Activated T-helper 2 cell treated with anti-CD3 and anti-CD28 coated beads, Interferon-gamma antibody, Interleukin-2, Interleukin-4, amounts not matched to agents 10 μg/mL and 5 μg/mL and 100 μg/mL, durations not matched to agents 14 hours and 24 hours and 36 hours (primary cell): ENCODE data around the gene ZNF213. TPM values are rescaled to one million over a fixed set of nuclear protein-coding genes. Genes with fewer than 3 reads are reported as not detected.
A peak's percentile ranks its signal among the peaks of the same experiment; 100 is the strongest.
"Not testable (repeated sequence)": the region's sequence is repeated elsewhere in the genome, so short reads cannot be mapped to it uniquely, and the experiment has no call there.

Experiments
- DNase-seq: peaks from one replicate; pipeline ENCODE4 v3.0.0; 2021; ENCODE audit warnings: low spot score
- H3K27ac Mint-ChIP-seq: one replicate; pipeline ENCODE4 v1.8.0; 2021; ENCODE audit warnings: mixed read lengths
- H3K27me3 Mint-ChIP-seq: one replicate; pipeline ENCODE4 v1.8.0; 2021; ENCODE audit warnings: low read depth, mixed read lengths
- H3K36me3 Mint-ChIP-seq: one replicate; pipeline ENCODE4 v1.8.0; 2021; ENCODE audit warnings: low read depth, mixed read lengths
- H3K4me1 Mint-ChIP-seq: one replicate; pipeline ENCODE4 v1.8.0; 2021; ENCODE audit warnings: low read depth, mixed read lengths
- H3K4me3 Mint-ChIP-seq: one replicate; pipeline ENCODE4 v1.8.0; 2021; ENCODE audit warnings: low read depth, mild to moderate bottlenecking, moderate library complexity, mixed read lengths
- H3K9me3 Mint-ChIP-seq: one replicate; pipeline ENCODE4 v1.8.0; 2021; ENCODE audit warnings: mixed read lengths
- intact Hi-C: fragments of 100-400 bp; cut with micrococcal nuclease; formaldehyde crosslinking; loops from one replicate; pipeline ENCODE4 v1.15.1; 2023
- total RNA-seq: library from RNA; stranded (reverse); gene quantifications from 2 replicates; pipeline ENCODE4 v1.2.3, GENCODE V29; 2022

ZNF213 gene
- total RNA-seq, 1 donor from 2014 or later: 9.1 TPM

- Mint-ChIP-seq H3K9me3 (no peaks in the 10 kb centered on the region), H3K36me3 (peaks cover 15% of the 10 kb centered on the region), H3K4me3 (peak overlapping the region; percentile 96), H3K27me3 (no peaks in the 10 kb centered on the region), H3K4me1 (peaks cover 34% of the 10 kb centered on the region), H3K27ac (peak overlapping the region; percentile 92)
- intact Hi-C loops: loop anchor here (1.0 to 10.0 kb wide), 4 partner anchors 10 to 99 kb away; partner anchors contain the start of genes HCFC1R1, THOC6 and TNFRSF12A
- peak; percentile 97 for DNase-seq
Observed at GRCh38 chr16:3123986-3124886, 10.6 kb upstream of the ZNF213 start.

- peaks cover 37% of the 10 kb centered on the region for H3K36me3 Mint-ChIP-seq
- no peaks in the 10 kb centered on the region for H3K9me3 Mint-ChIP-seq
- DNase-seq: no peak
- peak overlapping the region; percentile 68 for H3K4me3 Mint-ChIP-seq
- H3K4me1 Mint-ChIP-seq: peaks cover 44% of the 10 kb centered on the region
- intact Hi-C loops: loop anchor here (10.0 kb wide), 1 partner anchor 103 kb away; the partner anchor contains the start of genes HCFC1R1, THOC6 and TNFRSF12A
- H3K27ac Mint-ChIP-seq: peak overlapping the region; percentile 67
- H3K27me3 Mint-ChIP-seq: no peaks in the 10 kb centered on the region
Observed at GRCh38 chr16:3127745-3128144, 7.1 kb upstream of the ZNF213 start.

- H3K36me3 Mint-ChIP-seq: peaks cover 47% of the 10 kb centered on the region
- intact Hi-C loops: loop anchor here (1.0 to 10.0 kb wide), 5 partner anchors 23 to 105 kb away; partner anchors contain the start of genes HCFC1R1, THOC6 and TNFRSF12A
- no peaks in the 10 kb centered on the region for H3K9me3 Mint-ChIP-seq
- DNase-seq: peak; percentile 81
- peaks cover 46% of the 10 kb centered on the region for H3K4me1 Mint-ChIP-seq
- peak overlapping the region; percentile 87 for H3K4me3 Mint-ChIP-seq
- H3K27ac Mint-ChIP-seq: peak overlapping the region; percentile 80
- no peaks in the 10 kb centered on the region for H3K27me3 Mint-ChIP-seq
Observed at GRCh38 chr16:3129137-3130131, 5.4 kb upstream of the ZNF213 start.

- Mint-ChIP-seq H3K36me3 (peaks cover 42% of the 10 kb centered on the region), H3K27me3 (no peaks in the 10 kb centered on the region), H3K4me1 (peaks cover 41% of the 10 kb centered on the region), H3K27ac (no peak overlapping the region), H3K9me3 (no peaks in the 10 kb centered on the region), H3K4me3 (peak overlapping the region; percentile 26)
- intact Hi-C loops: no loop called here
- DNase-seq: peak; percentile 30
Observed at GRCh38 chr16:3131755-3132377, 3.0 kb upstream of the ZNF213 start.

- Mint-ChIP-seq H3K36me3 (peaks cover 37% of the 10 kb centered on the region), H3K4me3 (peak overlapping the region; percentile 98), H3K27me3 (no peaks in the 10 kb centered on the region), H3K4me1 (peaks cover 27% of the 10 kb centered on the region), H3K9me3 (no peaks in the 10 kb centered on the region), H3K27ac (peak overlapping the region; percentile 96)
- no peak for DNase-seq
- intact Hi-C loops: loop anchor here (1.0 to 2.0 kb wide), 3 partner anchors 10 to 33 kb away; no protein-coding TSS in a partner anchor
Observed at GRCh38 chr16:3133844-3134243, 985 bp upstream of the ZNF213 start.

- Mint-ChIP-seq H3K27ac (peak overlapping the region; percentile 82), H3K36me3 (peaks cover 32% of the 10 kb centered on the region), H3K9me3 (no peaks in the 10 kb centered on the region), H3K4me3 (peak overlapping the region; percentile 98), H3K4me1 (peaks cover 18% of the 10 kb centered on the region), H3K27me3 (no peaks in the 10 kb centered on the region)
- intact Hi-C loops: loop anchor here (2.0 kb wide), 1 partner anchor 32 kb away; no protein-coding TSS in a partner anchor
- DNase-seq: no peak
Observed at GRCh38 chr16:3135126-3135715, 392 bp downstream of the ZNF213 start.

- intact Hi-C loops: no loop called here
- H3K9me3 Mint-ChIP-seq: no peaks in the 10 kb centered on the region
- H3K4me1 Mint-ChIP-seq: peaks cover 14% of the 10 kb centered on the region
- H3K27ac Mint-ChIP-seq: no peak overlapping the region
- no peak for DNase-seq
- H3K4me3 Mint-ChIP-seq: no peak overlapping the region
- H3K36me3 Mint-ChIP-seq: peaks cover 25% of the 10 kb centered on the region
- H3K27me3 Mint-ChIP-seq: no peaks in the 10 kb centered on the region
Observed at GRCh38 chr16:3137267-3137666, 2.4 kb downstream of the ZNF213 start.

GRCh38 chr16:3138342-3138741 lies 3.5 kb downstream of the ZNF213 start:
- Mint-ChIP-seq H3K4me3 (no peak overlapping the region), H3K36me3 (peaks cover 22% of the 10 kb centered on the region), H3K27me3 (no peaks in the 10 kb centered on the region), H3K27ac (no peak overlapping the region), H3K9me3 (no peaks in the 10 kb centered on the region), H3K4me1 (peaks cover 11% of the 10 kb centered on the region)
- intact Hi-C loops: no loop called here
- no peak for DNase-seq

- no peak for DNase-seq
- H3K36me3 Mint-ChIP-seq: peaks cover 19% of the 10 kb centered on the region
- H3K27me3 Mint-ChIP-seq: no peaks in the 10 kb centered on the region
- no peak overlapping the region for H3K27ac Mint-ChIP-seq
- no peaks in the 10 kb centered on the region for H3K9me3 Mint-ChIP-seq
- no peak overlapping the region for H3K4me3 Mint-ChIP-seq
- intact Hi-C loops: no loop called here
- peaks cover 8% of the 10 kb centered on the region for H3K4me1 Mint-ChIP-seq
Observed at GRCh38 chr16:3138823-3139426, 4.1 kb downstream of the ZNF213 start.

- H3K27ac Mint-ChIP-seq, DNase-seq: not testable (repeated sequence)
Observed at GRCh38 chr16:3139561-3139960, 4.7 kb downstream of the ZNF213 start.

GRCh38 chr16:3140603-3141427 lies 6.0 kb downstream of the ZNF213 start:
- H3K9me3 Mint-ChIP-seq: no peaks in the 10 kb centered on the region
- H3K4me3 Mint-ChIP-seq: no peak overlapping the region
- DNase-seq: no peak
- intact Hi-C loops: no loop called here
- peaks cover 14% of the 10 kb centered on the region for H3K36me3 Mint-ChIP-seq
- H3K27me3 Mint-ChIP-seq: peaks cover 2% of the 10 kb centered on the region
- peaks cover 5% of the 10 kb centered on the region for H3K4me1 Mint-ChIP-seq
- no peak overlapping the region for H3K27ac Mint-ChIP-seq

More at GRCh38 chr16:3139561-3139960, 4.7 kb downstream of the ZNF213 start:
- intact Hi-C loops, H3K27me3 Mint-ChIP-seq, H3K9me3 Mint-ChIP-seq, H3K4me3 Mint-ChIP-seq, H3K4me1 Mint-ChIP-seq: not testable (repeated sequence)
- H3K36me3 Mint-ChIP-seq: peaks cover 16% of the 10 kb centered on the region
